Airway epithelial cell (primary cell): Measurements from ENCODE around the gene AJM1. TPM values are rescaled to one million over a fixed set of nuclear protein-coding genes. Genes with fewer than 3 reads are reported as not detected.

Experiments
- total RNA-seq: library from RNA; depleted of rRNA; stranded (reverse); fragments of >200 nt; gene quantifications from 2 replicates; pipeline ENCODE4 v1.2.3, GENCODE V29; 2015

The AJM1 gene
- 1.8 and 2.0 TPM in 2 replicates for total RNA-seq

DNA sequence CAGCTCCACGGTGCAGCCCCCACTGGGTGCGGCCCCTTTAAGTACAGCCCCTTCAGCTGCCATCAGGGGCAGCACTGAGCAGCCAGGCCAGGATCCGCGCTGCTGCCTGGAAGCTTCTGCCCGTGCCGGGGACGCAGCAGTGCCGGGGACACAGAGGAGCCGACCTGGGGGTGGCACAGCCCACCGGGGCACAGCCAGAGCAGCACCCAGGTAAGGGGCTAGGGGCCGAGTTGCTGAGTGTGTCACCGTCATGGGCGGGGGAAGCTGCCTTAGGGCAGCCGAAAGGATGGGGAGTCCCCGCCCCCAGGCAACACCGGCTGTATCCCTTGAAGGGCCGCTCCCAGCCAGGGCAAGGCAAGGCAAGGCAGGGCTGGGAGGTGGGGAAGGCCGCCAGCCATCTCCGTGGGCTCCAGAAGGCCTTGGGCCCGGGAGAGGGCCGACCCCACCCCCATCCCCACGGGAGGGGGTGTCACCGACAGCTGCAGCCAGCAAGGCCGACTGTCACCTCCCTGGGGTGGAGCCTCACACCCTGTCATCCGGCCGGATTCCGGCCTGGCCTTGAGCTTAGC, at the start of gene AJM1:
AJM1 (plus strand) TSS at position 99 of the 569 bp plus-strand sequence. CDS start 1,937 bp downstream, outside the sequence.

DNA sequence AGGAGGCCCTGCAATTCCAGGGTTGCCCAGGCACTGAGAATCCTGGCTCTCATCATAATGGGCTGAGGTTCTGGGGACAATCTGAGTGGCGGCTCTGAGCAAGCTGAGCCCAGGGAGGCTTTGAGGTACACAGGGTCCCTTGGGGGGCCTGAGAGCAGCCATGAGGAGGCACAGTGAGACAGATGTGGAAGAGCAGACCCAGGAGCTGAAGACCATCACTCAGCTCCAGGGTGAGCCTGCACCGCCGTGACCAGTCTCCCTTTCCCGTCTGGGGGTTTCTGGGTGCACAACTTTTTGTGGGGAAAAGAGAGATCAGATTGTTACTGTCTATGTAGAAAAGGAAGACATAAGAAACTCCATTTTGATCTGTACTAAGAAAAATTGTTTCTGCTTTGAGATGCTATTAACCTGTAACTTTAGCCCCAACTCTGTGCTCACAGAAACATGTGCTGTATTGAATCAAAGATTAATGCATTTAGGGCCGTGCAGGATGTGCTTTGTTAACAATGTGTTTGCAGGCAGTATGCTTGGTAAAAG, 46.0 kb upstream of the AJM1 start, which contains the start of gene CCDC183:
CCDC183 (plus strand) TSS at position 101 of the 537 bp plus-strand sequence; CDS start at position 161, 60 bp downstream.

DNA sequence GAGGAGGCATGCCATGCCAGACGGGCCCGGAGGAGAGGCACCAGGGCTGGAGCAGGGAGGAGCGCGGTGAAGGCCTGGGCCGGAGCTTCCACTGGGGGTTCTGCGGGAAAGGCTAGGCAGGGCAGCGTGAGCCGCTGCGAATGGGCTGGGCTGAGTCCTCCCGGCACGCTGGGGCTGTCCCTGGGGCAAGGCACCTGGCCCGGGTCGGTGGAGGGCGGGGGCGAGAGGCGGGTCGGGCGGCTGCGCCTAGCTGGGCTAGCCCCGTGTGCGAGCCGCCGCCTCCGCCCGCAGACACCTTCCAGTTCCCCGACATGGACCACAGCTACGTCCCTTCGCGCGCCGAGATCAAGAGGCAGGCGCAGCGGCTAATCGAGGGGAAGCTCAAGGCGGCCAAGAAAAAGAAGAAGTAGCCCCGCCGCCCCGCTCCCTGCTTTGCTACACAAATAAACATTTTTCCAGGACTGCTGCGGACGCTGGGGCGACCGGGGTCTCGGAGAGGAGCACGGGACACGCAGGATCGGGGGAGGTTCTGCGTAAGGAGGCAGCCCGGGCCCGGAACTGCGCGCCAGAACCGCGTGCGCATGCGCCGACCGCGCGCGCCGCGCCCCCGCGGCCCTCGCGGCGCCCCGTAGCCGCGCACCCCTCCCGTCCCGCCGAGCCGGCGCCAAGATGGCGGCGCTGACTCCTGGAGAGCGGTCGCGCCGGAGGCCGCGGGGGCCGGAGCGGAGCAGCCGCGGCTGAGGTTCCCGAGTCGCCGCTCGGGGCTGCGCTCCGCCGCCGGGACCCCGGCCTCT, 34.8 kb upstream of the AJM1 start, which contains the start of gene RABL6:
RABL6 (plus strand) TSS at position 668 of the 794 bp plus-strand sequence. CDS start 249 bp downstream, outside the sequence.

GRCh38 chr9:136849038-136849959, 7.0 kb downstream of the AJM1 start, which contains the start of gene PHPT1:
TSS of gene PHPT1 (plus strand) at chr9:136849409. CDS start at chr9:136849431, 22 bp downstream.

DNA sequence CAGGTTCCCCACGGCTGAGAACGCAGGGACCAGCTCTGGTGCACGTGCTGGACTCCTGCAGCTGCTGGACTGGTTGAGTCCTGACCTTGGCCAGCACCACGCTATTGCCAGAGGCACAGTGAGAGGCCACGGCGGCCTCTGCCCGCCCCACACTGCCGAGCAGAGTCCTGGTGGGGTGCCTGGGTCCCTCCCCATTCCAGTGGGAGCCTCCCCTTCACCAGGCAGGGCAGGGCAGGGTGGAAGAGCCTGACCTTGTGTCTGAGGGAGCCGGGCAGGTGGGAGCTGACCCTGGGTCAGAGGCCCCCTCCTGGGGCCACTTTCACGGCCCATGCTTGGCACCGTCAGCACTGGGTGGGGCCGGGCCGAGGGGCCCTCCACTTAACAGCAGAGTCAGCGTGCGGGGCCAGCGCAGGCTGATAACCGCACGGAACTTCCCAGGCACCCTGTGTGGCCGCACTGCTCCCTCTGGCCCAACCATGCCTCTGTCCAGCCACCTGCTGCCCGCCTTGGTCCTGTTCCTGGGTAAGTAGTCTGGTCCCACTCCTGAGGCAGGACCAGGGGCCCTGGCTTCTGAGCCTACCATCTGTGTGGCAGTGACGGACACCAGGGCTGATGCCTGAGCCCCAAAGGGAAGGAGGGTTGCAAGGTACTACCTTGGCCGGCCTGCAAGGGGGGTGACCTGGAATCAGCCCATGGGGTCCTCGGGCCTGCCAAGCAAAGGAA, 9.8 kb downstream of the AJM1 start, which contains the start of gene MAMDC4:
MAMDC4 (plus strand) TSS at position 406 of the 723 bp plus-strand sequence; CDS start at position 477, 71 bp downstream.

GRCh38 chr9:136885950-136886578, 43.8 kb downstream of the AJM1 start, which contains the start of gene TRAF2:
TSS of gene TRAF2 (plus strand) at chr9:136886516. CDS start at chr9:136898741, 12,225 bp downstream.

Other genes starting within 250 kb of the AJM1 start
- 27.7 and 28.8 TPM in 2 replicates for gene EGFL7, start 179.6 kb upstream of the AJM1 start, total RNA-seq
- 36.9 and 56.4 TPM in 2 replicates for gene AGPAT2, start 155.0 kb upstream of the AJM1 start, total RNA-seq
- gene DIPK1B, start 129.9 kb upstream of the AJM1 start, total RNA-seq = 5.3 and 5.5 TPM in 2 replicates
- not detected in 2 replicates for gene LCN10, start 99.5 kb upstream of the AJM1 start, total RNA-seq
- not detected in 2 replicates for gene LCN6, start 94.0 kb upstream of the AJM1 start, total RNA-seq
- not detected in 2 replicates for gene LCN8, start 84.2 kb upstream of the AJM1 start, total RNA-seq
- gene LCN15, start 78.0 kb upstream of the AJM1 start, total RNA-seq = not detected in 2 replicates
- gene TMEM141, start 51.1 kb upstream of the AJM1 start, total RNA-seq = 163 and 200 TPM in 2 replicates
- 0.42 TPM in 1 of 2 replicates, not detected in the other for gene CCDC183, start 46.1 kb upstream of the AJM1 start, total RNA-seq
- gene RABL6, start 34.5 kb upstream of the AJM1 start, total RNA-seq = 86.5 and 106 TPM in 2 replicates
- 109 and 144 TPM in 2 replicates for gene PHPT1, start 6.9 kb downstream of the AJM1 start, total RNA-seq
- 0.74 and 1.4 TPM in 2 replicates for gene MAMDC4, start 9.9 kb downstream of the AJM1 start, total RNA-seq
- 341 and 351 TPM in 2 replicates for gene EDF1, start 23.8 kb downstream of the AJM1 start, total RNA-seq
- gene TRAF2, start 44.0 kb downstream of the AJM1 start, total RNA-seq = 11.5 and 16.3 TPM in 2 replicates
- 147 and 164 TPM in 2 replicates for gene FBXW5, start 102.3 kb downstream of the AJM1 start, total RNA-seq
- not detected in 2 replicates for gene C8G, start 102.8 kb downstream of the AJM1 start, total RNA-seq
- not detected in 2 replicates for gene LCN12, start 109.8 kb downstream of the AJM1 start, total RNA-seq
- not detected in 2 replicates for gene PTGDS, start 135.0 kb downstream of the AJM1 start, total RNA-seq
- gene LCNL1, start 140.5 kb downstream of the AJM1 start, total RNA-seq = not detected in 2 replicates
- 50.9 and 69.2 TPM in 2 replicates for gene PAXX, start 149.9 kb downstream of the AJM1 start, total RNA-seq
- gene CLIC3, start 154.1 kb downstream of the AJM1 start, total RNA-seq = 179 and 203 TPM in 2 replicates
- gene ABCA2, start 185.8 kb downstream of the AJM1 start, total RNA-seq = 11.9 and 15.6 TPM in 2 replicates
- gene FUT7, start 189.6 kb downstream of the AJM1 start, total RNA-seq = not detected in 2 replicates
- 36.7 and 39.0 TPM in 2 replicates for gene NPDC1, start 203.7 kb downstream of the AJM1 start, total RNA-seq
- gene ENTPD2, start 211.6 kb downstream of the AJM1 start, total RNA-seq = 1.1 and 1.4 TPM in 2 replicates
- gene SAPCD2, start 228.1 kb downstream of the AJM1 start, total RNA-seq = 31.6 and 31.9 TPM in 2 replicates
- gene UAP1L1, start 235.0 kb downstream of the AJM1 start, total RNA-seq = 2.7 and 4.0 TPM in 2 replicates
- gene MAN1B1, start 244.5 kb downstream of the AJM1 start, total RNA-seq = 59.0 and 62.8 TPM in 2 replicates